Hematopoietic multipotent progenitor cell treated with erythropoietin and hydrocortisone succinate and interleukin-3 and kit ligand, for 6 days (in vitro differentiated cells): ENCODE measurements around the gene NEGR1.

Experiments
- DNase-seq: peaks from one replicate; pipeline ENCODE4 v3.0.0-alpha.2; 2015

Gene NEGR1

GRCh38 chr1:71835442-71835813 lies 446.9 kb downstream of the NEGR1 start:
- no peak for DNase-seq

DNA sequence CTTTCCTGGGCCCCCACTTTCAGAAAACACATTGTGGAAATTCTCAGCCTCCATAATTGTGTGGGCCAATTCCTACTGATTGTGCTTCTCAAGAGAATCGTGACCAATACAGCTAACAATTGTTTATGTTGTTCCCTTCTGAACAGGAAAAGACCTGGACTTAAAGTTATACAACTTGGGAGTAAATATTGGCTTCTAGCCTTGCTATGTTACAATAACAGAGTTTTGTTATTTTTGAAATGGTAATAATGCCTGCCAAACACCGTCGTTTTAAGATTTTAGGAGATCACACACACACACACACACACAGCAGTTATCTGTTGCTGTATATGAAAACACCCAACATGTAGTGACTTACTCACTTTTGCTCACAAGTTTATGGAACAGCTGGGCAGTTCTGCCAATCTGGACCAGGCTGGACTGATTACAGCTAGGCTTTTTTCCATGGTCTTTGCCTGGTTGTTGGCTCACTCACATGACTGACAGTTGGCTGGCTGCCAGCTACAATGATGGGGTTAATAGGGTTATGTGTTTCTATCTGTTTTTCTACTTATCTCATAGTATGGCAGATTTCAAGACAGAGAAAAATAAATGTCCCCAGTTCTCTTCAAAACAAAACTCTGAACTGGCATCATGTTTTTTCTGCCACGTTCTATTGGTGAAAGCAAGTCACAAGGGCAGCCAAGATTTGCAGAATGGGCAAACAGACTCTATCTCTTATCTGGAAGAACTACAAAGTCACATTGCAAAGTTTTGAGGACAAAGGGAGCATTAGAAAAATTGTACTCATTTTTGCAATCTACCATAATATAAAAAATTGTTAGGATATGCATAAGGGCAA lies 447.5 kb downstream of the NEGR1 start:
- peak; percentile 75 for DNase-seq

- no peak for DNase-seq
These were observed 450.7 kb downstream of the NEGR1 start for GRCh38 chr1:71831646-71832045.

DNA sequence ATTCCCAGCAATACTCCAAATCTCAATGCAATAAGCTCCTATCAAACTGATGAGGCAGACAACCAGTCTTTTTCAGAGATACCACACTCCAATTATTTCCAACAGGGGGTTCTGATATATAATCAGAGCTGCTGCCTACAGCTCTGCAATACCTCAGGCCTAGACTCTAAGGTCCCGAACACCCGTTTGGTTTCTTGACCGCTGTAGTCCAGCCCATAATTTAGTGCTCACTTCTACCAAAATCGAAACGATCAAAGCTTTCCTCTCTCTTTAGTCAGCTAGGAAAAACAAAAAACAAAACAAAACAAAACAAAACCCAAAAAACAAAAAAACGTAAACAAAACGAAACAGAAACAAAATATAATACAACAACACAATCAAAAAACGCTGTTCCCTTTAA lies 453.0 kb downstream of the NEGR1 start:
- DNase-seq = no peak

DNA sequence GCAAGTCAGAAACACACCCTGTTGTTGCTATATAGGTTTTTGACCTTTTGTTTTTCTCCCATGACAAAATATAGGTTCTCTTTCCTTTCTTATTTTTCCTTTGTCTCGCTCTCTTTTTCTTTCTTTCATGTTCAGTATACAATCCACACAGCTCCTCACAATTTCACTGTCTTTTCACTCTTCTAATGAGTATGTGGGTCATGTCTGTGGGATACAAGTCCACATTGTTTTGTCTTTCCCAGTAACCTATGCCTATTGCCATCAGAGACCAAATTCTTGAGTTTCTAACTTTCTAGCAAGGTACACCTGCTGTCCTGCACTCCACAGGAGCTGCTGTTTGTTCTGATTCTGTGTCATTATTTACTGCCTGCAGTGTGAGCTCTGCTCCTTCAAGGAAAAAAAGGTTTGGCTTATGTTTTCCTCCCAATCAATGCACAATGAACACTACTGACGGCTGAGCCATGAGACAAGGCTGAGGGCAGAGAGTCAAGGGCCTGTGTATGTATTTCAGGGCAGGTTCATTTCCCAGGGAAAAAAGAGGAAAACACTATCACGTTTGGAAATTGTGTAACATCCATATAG lies 453.8 kb downstream of the NEGR1 start:
- DNase-seq = no peak

DNA sequence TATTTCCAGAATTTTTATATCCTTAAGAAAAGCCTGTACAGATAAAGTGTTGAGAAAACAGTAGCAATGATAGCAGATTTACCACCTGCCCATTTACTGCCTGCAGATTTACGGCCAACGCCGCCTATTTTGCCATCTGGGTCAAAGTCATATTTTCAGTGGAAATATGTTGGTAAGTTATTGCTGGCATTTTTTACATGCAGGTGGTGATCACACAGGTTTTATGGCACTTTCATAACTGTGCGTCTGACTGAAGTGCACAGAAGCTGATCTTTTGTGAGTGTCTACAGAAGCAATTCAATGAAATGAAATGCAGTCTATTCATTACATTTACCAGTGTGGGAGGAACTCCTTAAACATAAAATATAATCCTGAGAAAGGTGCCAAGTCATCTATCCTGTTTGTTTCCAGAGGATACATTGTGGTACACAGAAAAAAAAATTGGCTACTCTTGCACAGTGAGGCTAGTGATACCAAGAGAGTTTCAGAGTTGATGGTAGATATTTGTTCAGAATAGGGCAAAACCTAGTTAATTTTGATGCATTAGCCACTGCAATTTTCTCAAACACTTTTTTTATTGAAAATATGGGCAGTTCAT lies 458.5 kb downstream of the NEGR1 start:
- no peak for DNase-seq

- DNase-seq = no peak
These were observed 465.3 kb downstream of the NEGR1 start for GRCh38 chr1:71817028-71817427.

- DNase-seq = no peak
These were observed 473.3 kb downstream of the NEGR1 start for GRCh38 chr1:71809085-71809484.

DNA sequence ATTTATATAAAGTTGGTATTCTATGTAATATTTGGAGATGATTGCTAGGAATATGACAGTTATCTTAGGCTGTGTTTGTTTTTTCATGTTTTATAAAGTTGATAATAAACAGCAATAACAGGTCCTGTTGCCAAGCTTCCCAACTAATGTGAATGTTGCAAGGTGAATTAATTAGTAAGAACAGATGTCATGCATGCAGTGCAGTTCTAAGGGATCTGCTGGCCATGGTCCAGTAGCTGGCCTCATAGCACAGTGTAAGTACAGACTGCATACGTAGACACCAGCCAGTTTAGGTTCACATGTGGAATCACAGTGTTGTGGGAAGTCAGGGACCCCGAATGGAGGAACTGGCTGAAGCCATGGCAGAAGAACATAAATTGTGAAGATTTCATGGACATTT lies 478.2 kb downstream of the NEGR1 start:
- no peak for DNase-seq

- no peak for DNase-seq
These were observed 486.3 kb downstream of the NEGR1 start for GRCh38 chr1:71796006-71796405.

DNA sequence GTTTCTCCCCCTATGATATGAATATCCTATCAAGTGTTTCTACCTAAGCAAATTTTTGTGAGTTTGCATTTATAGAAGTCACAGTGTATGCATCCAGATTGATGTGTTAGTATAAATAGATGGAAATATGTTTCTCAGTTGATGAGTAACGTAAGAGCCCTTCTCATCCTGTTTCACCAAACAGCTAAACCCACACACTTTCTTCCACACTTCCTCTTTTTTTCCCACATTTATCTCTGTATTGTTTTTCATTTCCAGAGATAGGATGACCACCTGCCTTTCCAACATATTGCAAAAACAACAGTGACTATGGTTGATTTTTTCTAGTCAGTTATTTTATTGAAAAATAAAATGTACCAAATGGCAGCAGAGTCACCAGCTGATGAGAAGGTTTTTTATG lies 490.1 kb downstream of the NEGR1 start:
- peak; percentile 14 for DNase-seq

DNA sequence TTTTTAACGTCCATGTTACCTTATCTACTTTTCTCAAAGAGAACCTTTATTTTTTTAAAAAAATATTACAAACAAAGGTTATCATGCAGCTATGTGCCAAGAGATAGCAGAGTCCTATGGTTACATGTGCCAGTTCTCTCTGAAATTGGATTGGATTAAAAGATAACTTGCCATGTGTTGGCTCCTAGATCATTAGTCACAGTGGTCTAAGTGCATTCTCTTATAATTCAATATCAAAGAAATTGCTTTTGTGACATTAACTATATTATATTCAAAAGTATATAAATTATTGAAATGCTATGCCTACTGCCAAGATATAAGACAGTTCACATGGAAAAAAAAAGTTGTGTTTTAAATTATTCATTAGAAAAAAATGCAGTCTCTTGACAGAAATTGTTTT lies 494.2 kb downstream of the NEGR1 start:
- DNase-seq = peak; percentile 43

DNA sequence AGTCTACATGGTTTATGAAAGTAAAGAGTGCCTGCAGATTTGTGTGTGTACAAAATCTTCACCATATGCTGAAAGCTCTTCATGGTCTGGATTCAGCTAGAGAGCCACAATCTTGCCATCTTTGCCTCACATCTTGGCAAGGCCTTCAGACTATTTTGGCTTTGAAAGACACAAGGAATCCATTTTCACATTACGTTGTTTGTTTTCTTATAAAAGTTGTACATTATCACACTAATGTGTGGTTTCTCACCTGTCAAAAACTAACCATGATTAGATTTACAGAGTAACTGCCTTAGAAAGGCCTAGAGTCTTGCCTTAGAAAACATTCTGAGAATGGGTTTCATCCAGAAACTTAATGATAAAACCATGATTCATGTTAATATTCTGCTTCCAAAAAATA lies 494.6 kb downstream of the NEGR1 start:
- peak; percentile 20 for DNase-seq

- DNase-seq = no peak
These were observed 496.1 kb downstream of the NEGR1 start for GRCh38 chr1:71786218-71786617.

GRCh38 chr1:71785450-71785849 lies 496.9 kb downstream of the NEGR1 start:
- no peak for DNase-seq

DNA sequence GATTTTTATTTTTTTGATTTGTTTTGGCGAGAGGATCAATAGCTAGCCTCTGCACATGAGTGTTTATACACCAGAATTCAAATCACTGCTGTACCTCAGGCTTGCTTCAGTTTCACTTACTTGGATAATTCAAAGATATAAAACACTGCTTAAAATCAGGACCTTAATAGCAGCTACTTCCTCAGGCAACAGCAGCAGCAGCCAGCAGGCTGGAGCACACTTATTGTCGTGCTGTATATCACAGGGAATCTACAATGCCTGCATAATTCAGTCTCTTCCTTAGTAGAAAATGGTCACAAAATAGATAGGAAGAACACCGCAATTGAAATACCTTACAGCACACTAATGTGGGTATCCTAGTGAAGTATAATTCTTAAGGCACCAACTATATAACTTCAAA lies 497.3 kb downstream of the NEGR1 start:
- DNase-seq = no peak

- DNase-seq = no peak
These were observed 498.1 kb downstream of the NEGR1 start for GRCh38 chr1:71784241-71784640.

- peak; percentile 15 for DNase-seq
These were observed 499.3 kb downstream of the NEGR1 start for GRCh38 chr1:71783071-71783470.

- no peak for DNase-seq
These were observed 500.9 kb downstream of the NEGR1 start for GRCh38 chr1:71781450-71781849.

DNA sequence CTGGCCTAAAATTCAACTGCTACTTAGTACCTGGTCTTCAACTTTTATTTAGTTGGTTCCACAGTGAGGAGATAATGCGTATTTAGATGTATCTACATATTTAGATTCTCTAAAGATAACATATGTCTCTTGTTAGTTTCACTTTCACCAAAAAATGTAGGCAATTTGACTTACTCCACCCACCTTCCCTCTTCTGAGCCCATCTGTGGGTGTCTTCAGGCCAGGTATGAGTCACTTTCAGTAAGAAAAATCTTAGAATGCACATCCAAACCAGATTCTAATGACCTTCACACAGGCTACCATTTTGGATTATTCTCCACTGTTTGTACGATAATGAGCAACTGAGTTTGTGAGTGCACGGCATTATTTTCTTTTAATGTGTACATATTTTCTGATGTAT lies 501.7 kb downstream of the NEGR1 start:
- no peak for DNase-seq

DNA sequence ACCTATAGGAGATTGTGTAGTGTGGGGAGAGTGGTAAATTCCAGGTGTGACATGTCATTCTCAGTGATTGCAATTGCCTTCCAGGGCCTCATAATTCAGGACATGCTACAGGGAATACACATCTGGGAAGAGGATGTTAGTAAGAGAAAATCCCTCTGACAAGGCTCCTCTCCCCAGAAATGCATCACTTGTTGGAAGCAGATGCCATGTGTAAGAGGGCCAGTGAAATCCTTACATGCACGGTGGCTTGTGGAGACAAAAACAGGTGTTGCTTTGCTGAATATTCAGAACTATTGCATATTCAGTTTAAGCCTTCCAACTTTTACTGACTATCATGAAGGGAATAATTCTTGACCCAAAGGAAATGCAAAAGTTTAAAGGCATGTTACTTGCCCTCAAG lies 503.4 kb downstream of the NEGR1 start:
- no peak for DNase-seq

DNA sequence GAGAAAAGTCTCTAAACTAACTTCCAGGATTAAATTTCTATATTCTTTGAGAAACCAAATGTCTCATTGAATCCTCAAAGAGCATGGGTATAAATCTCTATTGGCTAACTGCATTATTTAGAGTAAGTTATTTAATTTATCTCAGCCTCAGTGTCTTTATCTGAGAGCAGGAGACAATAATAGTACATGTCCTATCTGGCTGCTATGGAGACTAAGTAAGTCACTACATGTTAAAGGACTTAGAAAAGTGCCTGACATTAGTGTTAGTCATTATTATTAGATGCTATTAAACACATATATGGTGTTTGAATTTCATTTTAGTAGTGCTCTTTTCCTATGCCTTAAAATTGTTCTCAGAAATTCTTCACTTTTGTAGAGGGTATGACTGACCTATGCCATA lies 505.2 kb downstream of the NEGR1 start:
- DNase-seq = no peak

GRCh38 chr1:71774705-71775104 lies 507.6 kb downstream of the NEGR1 start:
- no peak for DNase-seq

DNA sequence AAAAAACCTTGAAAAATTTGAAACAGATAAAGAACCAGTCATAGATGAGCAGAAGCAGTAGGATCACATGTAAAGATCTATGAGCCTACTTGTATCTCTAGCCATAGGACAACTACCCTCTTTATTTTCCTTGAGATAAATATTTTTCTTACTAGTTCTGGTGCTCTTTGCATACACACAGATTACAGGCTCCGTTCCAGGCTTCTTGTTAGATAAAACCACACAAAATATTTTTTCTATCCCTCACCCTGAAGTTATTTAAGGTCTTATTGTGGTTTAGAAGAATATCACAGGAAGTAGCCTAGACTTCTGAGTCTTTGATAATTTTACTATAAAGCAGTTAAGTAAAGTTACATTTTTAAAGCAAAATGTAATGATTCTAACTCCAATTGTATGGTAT lies 512.2 kb downstream of the NEGR1 start:
- DNase-seq = peak; percentile 29
